Prostate gland (tissue), 2 donors: ENCODE data around the gene ERCC6.

Experiments
- POLR2A ChIP-seq: fragments of 450-650 bp; IDR thresholded peaks from one replicate; pipeline ENCODE4 v1.6.1; 2016; ENCODE audit warnings: antibody characterized with exemption, mild to moderate bottlenecking
- TF ChIP-seq, protein P1 (sequence below), 4 experiments: fragments of 200-600 bp in 2 of 4; fragments of 450-650 bp in 2 of 4; sonication (generic) in 2 of 4; IDR thresholded peaks; 1 replicate in 3 of 4; 2 replicates in 1 of 4; pipeline ENCODE4 v1.5.1; 2016 to 2019; ENCODE audit warnings: antibody characterized with exemption in 4 of 4, mild to moderate bottlenecking in 2 of 4, moderate library complexity in 2 of 4

DNA sequence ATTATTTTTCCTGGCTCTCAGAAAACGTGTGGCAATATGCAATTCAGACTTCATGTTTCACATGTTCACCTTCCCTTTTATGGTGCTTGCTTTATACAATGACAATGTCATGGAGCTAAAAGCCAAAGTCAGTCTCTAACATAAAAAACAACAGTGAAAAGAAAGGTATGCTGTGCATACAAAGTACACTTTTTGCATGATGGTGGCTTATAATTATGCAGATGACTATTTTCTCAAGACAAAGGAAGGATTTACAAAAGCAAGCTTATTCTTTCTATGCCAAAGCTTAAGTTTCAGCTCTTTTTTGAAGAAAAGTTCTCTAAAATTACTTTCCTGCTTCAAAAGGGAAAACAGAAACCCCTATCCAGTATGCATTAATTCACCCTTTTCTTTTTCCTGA, 15.6 kb downstream of the ERCC6 start:
- TF ChIP-seq, protein P1, sequence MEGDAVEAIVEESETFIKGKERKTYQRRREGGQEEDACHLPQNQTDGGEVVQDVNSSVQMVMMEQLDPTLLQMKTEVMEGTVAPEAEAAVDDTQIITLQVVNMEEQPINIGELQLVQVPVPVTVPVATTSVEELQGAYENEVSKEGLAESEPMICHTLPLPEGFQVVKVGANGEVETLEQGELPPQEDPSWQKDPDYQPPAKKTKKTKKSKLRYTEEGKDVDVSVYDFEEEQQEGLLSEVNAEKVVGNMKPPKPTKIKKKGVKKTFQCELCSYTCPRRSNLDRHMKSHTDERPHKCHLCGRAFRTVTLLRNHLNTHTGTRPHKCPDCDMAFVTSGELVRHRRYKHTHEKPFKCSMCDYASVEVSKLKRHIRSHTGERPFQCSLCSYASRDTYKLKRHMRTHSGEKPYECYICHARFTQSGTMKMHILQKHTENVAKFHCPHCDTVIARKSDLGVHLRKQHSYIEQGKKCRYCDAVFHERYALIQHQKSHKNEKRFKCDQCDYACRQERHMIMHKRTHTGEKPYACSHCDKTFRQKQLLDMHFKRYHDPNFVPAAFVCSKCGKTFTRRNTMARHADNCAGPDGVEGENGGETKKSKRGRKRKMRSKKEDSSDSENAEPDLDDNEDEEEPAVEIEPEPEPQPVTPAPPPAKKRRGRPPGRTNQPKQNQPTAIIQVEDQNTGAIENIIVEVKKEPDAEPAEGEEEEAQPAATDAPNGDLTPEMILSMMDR (IDR thresholded peaks at IDR 0.05) = no peak
- no peak for TF ChIP-seq POLR2A
